ENCODE results near the gene DDN. TPM values are rescaled to one million over a fixed set of nuclear protein-coding genes. Genes with fewer than 3 reads are reported as not detected.

Gene DDN
- 15.0 TPM for total RNA-seq

DNA sequence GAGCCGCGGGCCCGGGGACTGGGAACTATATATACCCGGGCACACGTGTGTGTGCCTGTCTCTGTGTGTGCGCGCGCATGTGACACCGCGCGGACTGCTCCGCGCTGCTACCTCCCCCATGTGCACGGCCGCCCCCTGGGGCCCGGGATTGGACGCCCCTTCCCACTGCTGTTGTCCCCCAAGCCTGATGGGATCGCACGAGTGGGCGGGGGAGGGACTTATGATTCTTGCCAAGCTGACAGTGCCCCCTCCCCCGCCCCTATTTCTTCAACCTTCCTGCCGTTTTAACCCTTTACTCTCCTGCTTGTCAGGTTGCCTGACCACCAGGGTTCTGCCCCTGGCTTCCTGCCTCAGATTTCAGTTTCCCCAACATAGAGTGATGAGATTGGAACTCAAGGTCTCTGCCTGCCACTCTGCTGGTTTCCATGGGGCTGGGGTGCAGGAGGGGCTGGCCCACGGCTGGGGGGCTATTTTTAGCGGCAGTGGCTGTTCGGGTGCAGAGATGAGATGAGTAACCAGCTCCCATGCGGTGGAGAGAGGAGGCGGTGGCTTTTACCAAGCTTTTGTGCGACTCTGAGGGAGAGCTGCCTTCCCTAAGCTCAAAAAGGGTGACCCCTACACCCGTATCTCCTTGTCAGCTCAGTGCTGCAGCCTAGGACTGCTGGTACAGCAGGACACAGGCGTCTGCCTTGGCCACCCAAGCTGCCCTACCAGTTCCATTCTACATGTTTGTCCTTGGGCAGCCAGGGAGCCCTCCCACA is at the start of gene DDN:
DDN (minus strand) TSS at position 5 of the 761 bp plus-strand sequence. CDS start 88 bp downstream, outside the sequence.

DNA sequence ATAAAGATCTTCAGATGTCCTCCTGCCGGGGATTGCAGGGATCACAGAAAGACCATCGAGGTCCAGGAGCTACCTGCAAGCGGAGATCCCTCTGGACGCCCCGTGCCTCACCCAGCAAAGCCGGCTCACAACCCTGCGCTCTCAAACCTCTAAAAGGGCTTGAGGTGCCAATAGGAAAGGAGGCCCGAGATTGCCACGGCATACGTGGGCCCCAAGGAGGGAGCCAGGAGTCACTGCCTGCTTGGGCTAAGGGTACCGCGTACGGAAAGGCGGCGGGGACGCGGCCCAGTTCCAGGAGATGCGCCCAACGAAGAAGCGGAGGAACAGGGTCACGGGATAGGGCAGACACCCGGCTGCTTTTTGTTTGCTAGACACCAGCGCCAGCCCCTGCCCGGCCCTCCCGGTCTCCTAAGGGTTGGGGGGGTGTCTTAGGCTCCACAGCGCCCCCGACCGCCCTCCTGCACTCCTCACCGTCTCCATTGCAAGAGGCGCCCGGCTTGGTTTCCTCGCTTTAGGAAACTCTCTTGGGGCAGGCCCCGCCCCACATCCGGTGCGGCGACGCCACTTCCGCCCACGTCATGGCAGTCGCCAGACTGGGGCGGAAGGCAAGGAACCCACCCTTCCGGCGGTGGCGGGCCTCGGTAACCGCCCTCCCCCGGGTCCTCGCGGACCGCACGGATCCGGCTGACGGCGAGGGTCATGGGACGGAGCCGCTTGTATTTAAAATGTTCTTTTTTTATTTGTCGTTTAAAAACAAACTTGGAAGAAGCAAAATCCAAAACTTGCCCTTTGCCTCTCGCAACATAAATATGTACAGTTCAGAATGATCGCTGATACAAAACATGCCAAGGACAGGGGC is 19.3 kb upstream of the DDN start, which contains the start of gene PRKAG1:
PRKAG1 (minus strand) TSS at position 516 of the 859 bp plus-strand sequence; CDS start at position 480, 36 bp downstream.

GRCh38 chr12:48978291-48978740 is 20.9 kb downstream of the DDN start, which contains the start of gene WNT1:
Gene WNT1 (plus strand): TSS chr12:48978322. CDS start chr12:48978651, 329 bp downstream.

GRCh38 chr12:48957141-48958048 is 41.8 kb downstream of the DDN start, which contains the start of gene ARF3:
Gene ARF3 (minus strand): TSS chr12:48957487. CDS start chr12:48941095, 16,392 bp downstream.

Small RNA genes within 50 kb of the gene (small RNA-seq; reads per million reads assigned to genes)
- gene RNU6-940P = not detected

Other genes starting within 250 kb of the DDN start
- gene ADCY6, start 210.3 kb downstream of the DDN start, total RNA-seq = 35.5 TPM
- gene CACNB3, start 180.9 kb downstream of the DDN start, total RNA-seq = 45.2 TPM
- gene DDX23, start 147.2 kb downstream of the DDN start, total RNA-seq = 56.5 TPM
- gene RND1, start 133.5 kb downstream of the DDN start, total RNA-seq = 26.1 TPM
- gene FKBP11, start 73.9 kb downstream of the DDN start, total RNA-seq = 7.6 TPM
- gene ARF3, start 41.9 kb downstream of the DDN start, total RNA-seq = 129 TPM
- gene WNT10B, start 27.6 kb downstream of the DDN start, total RNA-seq = 9.7 TPM
- gene WNT1, start 21.1 kb downstream of the DDN start, total RNA-seq = not detected
- 37.8 TPM for gene PRKAG1, start 19.4 kb upstream of the DDN start, total RNA-seq
- gene KMT2D, start 61.4 kb upstream of the DDN start, total RNA-seq = 29.8 TPM
- 1.6 TPM for gene RHEBL1, start 70.6 kb upstream of the DDN start, total RNA-seq
- gene DHH, start 95.4 kb upstream of the DDN start, total RNA-seq = 0.46 TPM
- 77.3 TPM for gene LMBR1L, start 111.5 kb upstream of the DDN start, total RNA-seq
- gene TUBA1B, start 132.0 kb upstream of the DDN start, total RNA-seq = 2,098 TPM
- 10,429 TPM for gene TUBA1A, start 189.7 kb upstream of the DDN start, total RNA-seq

All from diencephalon (tissue), 1 donor.